ENCODE measurements around the gene PDLIM4.

The PDLIM4 gene

GRCh38 chr5:132274050-132274792 lies 16.7 kb downstream of the PDLIM4 start:
- no peak for DNase-seq (ENCODE audit: low read depth)
- H3K4me3 ChIP-seq (ENCODE audit: control insufficient read depth, low read depth, low read length) = no peak overlapping the region
- TF ChIP-seq CTCF (conservative IDR thresholded peaks at IDR 0.05; ENCODE audit: control insufficient read depth, insufficient read depth, low read depth, low read length) = no peak

GRCh38 chr5:132275367-132276220 lies 18.1 kb downstream of the PDLIM4 start:
- DNase-seq (ENCODE audit: low read depth) = no peak
- TF ChIP-seq CTCF (conservative IDR thresholded peaks at IDR 0.05; ENCODE audit: control insufficient read depth, insufficient read depth, low read depth, low read length) = no peak
- H3K4me3 ChIP-seq (ENCODE audit: control insufficient read depth, low read depth, low read length) = no peak overlapping the region

DNA sequence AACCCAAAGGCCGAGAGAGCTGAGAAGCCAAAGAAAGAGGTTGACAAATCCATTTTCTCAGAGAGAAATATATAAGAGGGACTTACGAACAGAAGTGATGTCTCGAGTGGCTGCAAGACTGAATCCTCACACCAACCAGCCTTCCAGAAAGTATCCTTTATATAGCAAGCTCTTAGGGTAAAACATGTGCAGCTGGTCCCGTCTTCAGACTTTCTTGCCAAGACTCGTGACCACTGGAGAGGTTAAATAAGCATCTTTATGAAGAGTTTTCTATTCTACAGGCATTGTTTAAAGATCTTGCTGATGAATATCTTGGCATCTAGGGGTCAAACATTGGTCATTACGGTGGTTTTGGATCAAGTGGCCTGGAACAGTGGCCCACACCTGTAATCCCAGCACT lies 19.8 kb downstream of the PDLIM4 start:
- H3K4me3 ChIP-seq (ENCODE audit: control insufficient read depth, low read depth, low read length) = no peak overlapping the region
- no peak for TF ChIP-seq CTCF (conservative IDR thresholded peaks at IDR 0.05; ENCODE audit: control insufficient read depth, insufficient read depth, low read depth, low read length)
- DNase-seq (ENCODE audit: low read depth) = no peak

DNA sequence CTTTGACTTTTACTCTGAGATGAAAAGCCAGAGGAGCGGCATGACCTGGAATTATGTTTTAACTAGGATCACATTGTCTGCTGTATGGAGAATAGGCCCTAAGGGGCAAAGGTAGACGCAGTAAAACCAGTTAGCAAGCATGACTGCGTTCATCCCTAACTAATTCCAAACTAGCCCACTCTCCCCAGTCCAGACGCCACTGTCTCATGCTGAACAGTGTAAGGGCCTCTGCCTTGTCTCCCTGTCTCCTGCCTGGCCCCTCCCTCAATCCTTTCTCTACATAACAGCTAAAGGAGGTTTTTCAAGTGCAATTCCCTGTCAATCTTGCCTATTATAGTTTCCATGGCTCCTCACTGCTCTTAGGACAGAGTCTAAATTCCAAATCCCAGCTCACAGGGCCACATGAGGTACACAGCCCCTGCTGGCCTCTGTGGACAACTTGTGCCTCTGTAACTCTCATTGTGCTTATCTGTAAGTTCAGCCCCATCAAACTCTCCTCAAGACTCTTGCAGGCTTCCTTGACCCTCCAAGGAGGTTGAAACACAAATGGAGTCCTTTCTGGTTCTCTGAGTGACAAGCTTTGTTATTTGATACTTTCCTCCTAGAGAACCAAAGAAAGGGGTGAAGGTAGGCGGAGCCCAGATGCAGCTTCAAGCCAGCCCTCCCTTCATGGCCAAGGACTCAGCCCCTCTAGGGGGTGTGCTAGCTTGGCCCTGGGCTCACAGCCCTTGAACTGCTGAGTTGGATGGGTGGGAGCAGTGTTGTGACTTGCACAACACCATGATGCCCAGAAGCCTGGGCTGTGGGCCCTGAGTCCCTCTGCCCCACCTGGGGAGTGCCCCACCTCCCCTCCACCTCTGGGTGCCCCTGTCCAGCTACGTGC lies 20.7 kb downstream of the PDLIM4 start:
- no peak for DNase-seq (ENCODE audit: low read depth)
- H3K4me3 ChIP-seq (ENCODE audit: control insufficient read depth, low read depth, low read length) = no peak overlapping the region
- TF ChIP-seq CTCF (conservative IDR thresholded peaks at IDR 0.05; ENCODE audit: control insufficient read depth, insufficient read depth, low read depth, low read length) = no peak

DNA sequence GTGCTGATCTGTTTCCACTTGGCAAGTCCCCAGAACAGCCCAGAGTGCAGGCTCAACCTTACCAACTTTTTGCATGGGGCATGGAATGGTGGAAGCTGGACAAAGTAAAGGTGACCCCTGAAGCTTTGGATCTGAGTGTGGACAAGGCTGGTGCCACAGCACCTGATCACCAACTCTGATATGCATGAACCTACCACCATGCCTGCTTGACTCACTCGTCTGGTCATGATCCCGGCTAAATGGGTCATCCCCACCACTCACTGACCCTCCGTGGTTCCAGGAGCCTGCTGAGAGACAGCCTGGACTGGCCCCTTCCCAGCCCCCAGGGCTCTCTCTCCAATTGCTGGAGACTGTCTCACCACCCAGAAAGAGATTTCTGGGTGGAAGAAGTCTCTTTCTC lies 22.3 kb downstream of the PDLIM4 start:
- no peak overlapping the region for H3K4me3 ChIP-seq (ENCODE audit: control insufficient read depth, low read depth, low read length)
- no peak for DNase-seq (ENCODE audit: low read depth)
- no peak for TF ChIP-seq CTCF (conservative IDR thresholded peaks at IDR 0.05; ENCODE audit: control insufficient read depth, insufficient read depth, low read depth, low read length)
